Stimulated activated naive CD4-positive, alpha-beta T cell (primary cell): ENCODE measurements around the gene GBF1.
"Not testable (repeated sequence)": the region's sequence is repeated elsewhere in the genome, so short reads cannot be mapped to it uniquely, and the experiment has no call there.

Source experiments
- DNase-seq, 6 experiments: peaks; one replicate each; lab custom pipeline; 2025; lab: John Stamatoyannopoulos, UW

Gene GBF1, protein sequence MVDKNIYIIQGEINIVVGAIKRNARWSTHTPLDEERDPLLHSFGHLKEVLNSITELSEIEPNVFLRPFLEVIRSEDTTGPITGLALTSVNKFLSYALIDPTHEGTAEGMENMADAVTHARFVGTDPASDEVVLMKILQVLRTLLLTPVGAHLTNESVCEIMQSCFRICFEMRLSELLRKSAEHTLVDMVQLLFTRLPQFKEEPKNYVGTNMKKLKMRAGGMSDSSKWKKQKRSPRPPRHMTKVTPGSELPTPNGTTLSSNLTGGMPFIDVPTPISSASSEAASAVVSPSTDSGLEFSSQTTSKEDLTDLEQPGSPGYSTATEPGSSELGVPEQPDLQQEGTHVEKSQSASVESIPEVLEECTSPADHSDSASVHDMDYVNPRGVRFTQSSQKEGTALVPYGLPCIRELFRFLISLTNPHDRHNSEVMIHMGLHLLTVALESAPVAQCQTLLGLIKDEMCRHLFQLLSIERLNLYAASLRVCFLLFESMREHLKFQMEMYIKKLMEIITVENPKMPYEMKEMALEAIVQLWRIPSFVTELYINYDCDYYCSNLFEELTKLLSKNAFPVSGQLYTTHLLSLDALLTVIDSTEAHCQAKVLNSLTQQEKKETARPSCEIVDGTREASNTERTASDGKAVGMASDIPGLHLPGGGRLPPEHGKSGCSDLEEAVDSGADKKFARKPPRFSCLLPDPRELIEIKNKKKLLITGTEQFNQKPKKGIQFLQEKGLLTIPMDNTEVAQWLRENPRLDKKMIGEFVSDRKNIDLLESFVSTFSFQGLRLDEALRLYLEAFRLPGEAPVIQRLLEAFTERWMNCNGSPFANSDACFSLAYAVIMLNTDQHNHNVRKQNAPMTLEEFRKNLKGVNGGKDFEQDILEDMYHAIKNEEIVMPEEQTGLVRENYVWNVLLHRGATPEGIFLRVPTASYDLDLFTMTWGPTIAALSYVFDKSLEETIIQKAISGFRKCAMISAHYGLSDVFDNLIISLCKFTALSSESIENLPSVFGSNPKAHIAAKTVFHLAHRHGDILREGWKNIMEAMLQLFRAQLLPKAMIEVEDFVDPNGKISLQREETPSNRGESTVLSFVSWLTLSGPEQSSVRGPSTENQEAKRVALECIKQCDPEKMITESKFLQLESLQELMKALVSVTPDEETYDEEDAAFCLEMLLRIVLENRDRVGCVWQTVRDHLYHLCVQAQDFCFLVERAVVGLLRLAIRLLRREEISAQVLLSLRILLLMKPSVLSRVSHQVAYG (N-terminal part only)

DNA sequence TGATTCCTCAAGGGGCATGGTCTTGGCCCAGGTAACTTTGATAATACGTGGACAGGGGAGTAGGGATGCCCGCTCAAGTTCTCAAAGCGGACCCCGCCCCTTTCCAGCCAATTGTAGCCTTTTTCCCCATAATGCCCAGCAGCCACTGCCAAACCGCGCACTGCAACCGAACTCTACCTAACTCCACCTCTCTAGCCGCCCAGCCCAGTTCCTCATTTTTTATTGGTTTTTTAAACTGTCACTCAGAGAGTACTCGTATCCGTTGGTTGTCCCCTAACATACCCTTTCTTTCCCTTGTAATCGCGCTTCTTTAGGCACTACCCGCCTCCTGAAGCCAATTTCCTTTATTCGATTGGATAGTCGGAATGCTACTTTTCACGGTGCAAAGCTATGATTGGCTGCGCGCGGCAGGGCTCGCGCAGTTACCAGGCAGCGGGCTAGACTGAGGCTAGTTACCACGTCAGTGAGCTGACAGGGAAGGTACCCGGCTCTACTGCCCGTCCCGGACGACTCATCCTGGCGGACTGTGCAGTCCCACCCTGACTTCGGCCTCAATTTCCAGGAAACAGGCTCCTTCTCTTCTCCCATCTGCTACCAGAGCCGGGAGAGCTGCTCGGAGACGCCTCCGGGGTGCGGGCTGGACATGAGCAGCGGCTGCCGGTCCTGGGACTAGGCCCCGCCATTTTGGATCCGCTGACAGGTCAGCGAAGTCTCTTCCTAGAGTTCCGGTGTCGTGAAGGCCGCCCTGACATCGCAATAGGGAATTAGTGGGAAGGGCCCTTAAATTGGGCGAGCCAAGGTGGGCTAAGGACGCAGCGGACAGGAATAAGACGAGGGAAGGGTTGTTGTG lies at the start of gene GBF1:
Gene GBF1, plus strand, starts transcription at position 451 of the 850 bp plus-strand sequence. CDS start 13,407 bp downstream, outside the sequence.
- peak; percentile 79 to 97 (median 91) for DNase-seq

DNA sequence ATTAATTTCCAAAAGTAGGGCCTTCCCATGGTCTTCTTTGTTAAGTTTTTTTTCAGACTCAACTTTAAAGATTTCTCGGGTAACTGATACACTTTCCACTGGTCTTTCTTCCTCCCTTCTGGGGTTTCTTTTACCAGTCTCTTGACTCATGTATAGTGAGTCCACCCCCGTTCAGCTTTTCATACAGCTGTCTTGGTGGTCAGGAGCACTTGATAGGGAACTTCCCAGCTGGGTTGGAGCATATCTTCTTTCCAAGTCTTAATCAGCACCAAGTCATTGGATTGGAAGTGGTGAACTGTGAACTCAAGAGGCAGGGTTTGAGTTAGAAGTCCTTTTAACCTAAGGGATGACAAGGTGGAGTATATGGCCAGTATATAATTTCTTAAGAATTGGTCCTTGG lies 48.4 kb upstream of the GBF1 start:
- no peak for DNase-seq

DNA sequence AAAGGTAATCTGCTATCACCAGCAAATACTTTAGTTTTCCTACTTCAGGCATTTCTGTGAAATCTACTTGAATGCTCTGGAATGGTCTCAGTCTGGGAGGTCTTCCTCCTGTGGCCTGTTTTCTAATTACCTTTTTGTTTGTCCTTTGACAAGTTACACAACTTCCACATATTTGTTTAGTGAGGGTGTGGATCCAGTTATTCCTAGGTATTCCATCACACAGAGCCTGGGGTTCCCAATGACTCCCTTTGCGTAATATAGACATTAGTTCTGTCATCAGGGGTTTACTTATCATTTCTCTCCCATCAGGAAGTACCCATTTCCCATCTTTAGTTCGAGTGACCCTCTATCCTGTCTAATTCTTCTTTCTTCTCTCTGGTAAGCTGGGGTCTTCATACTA lies 47.3 kb upstream of the GBF1 start:
- no peak for DNase-seq

DNA sequence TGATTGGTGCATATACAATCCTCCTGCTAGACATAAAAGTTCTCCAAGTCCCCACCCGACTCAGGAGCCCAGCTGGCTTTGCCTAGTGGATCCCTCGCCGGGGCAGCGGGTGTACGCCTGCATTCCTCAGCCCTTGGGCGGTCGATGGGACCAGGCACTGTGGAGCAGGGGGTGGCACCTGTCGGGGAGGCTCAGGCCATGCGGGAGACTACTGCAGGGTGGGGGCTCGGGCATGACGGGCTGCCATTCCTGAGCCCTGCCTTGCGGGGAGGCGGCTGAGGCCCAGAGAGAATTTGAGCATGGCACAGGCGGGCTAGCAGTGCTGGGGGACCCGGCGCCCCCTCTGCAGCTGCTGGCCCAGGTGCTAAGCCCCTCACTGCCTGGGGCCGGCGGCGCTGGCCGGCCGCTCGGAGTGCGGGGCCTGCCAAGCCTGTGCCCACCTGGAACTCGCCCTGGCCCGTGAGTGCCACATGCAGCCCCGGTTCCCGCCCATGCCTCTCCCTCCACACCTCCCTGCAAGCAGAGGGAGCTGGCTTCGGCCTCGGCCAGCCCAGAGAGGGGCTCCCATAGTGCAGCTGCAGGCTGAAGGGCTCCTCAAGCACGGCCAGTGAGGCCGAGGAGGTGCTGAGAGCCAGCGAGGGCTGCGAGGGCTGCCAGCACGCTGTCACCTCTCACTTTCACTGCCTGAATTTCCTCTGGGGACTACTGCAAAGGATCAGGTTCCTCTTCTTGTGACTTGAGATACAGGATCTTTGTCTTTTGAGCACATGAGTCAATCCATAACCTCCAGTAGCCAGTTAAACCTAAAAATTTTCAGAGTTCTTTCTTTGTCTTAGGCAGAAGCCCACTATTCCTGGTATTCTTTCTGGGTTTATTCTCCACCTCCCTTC lies 44.3 kb upstream of the GBF1 start:
- no peak for DNase-seq

DNA sequence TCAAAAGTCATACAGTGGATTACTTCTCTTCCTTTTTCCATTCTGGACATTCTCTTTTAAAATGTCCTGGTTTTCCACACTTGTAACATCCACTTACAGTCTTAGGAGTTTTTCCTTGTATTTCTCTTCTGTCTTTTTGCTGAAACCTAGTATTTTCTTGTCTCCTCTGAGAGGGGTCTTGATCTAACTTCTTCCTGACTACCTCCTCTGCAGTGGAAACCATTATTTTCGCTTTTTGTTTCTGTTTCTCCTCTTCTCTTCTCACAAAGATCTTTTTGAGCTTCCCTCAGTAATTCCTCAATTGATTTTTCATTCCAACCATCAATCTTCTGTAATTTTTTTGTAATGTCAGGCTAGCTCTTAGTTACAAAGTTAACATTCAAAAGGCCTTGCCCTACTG lies 42.9 kb upstream of the GBF1 start:
- no peak for DNase-seq

DNA sequence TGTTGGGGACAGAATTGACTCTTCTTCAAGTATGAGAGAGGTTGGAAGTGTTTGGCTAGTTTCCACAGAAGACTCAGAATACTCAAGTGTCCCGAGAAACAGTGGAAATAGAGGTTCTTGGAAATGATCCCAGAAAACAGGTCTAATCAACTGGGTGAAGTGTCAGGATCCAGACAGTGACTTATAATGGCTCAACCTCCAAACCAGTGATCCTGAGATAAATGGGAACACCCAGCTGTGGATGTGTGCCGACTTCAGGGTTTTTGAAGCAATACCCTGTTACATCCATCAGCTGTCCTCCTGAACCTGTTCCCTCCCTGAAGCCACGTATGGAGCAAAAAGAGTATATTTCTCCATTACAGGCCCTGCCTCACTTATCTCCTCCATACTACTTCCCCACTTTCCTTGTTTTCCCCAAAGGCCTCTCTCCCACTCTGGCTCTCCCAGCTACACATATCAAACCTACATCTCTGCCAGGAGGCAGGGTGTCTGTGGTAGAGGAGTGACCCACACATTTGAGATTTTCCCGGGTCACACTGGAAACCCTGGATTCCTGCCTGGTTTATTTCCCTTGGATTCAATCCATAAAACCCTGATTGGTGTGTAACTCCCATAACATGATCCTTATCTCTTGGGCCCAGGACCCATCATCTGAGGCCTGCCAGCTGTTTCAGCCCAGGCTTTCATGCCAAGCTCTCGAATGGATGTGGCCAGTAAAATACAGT lies 36.9 kb upstream of the GBF1 start:
- DNase-seq: no peak

DNA sequence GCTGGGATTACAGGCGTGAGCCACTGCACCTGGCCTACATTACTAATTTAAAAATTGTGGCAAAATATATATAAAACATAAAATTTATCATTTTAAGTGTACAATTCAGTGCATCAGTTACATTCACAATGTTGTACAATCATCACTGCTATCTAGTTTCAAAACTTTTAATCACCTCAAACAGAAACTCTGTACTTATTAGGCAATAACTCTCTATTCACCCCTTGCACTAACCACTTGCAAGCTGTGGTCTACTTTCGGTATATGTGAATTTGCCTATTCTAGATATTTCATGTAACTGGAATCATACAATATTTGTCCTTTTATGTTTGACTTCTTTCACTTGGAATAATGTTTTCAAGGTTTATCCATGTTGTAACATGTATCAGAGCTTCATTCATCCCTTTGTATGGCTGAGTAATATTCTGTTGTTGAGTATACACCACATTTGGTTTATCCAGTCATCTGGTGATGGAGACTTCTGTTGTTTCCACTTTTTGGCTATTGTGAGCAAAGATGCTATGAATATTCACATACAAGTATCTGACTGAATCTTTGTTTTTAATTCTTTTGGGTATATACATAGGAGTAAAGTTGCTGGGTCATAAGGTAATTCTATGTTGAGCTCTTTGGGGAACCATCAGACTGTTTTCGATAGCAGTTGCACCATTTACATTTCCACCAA lies 33.6 kb upstream of the GBF1 start:
- no peak for DNase-seq

DNA sequence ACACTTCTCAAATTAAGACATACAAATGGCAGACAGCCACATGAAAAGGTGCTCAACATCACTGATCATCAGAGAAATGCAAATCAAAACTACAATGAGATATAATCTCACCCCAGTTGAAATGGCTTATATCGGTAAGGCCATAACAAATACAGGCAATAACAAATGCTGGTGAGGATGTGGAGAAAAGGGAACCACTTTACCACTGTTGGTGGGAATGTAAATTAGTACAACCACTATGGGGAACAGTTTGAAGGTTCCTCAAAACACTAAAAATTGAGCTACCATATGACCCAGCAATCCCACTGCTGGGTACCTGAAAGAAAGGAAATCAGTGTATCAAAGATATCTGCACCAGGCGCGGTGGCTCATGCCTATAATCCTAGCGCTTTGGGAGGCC lies 31.7 kb upstream of the GBF1 start:
- DNase-seq: not testable (repeated sequence)

DNA sequence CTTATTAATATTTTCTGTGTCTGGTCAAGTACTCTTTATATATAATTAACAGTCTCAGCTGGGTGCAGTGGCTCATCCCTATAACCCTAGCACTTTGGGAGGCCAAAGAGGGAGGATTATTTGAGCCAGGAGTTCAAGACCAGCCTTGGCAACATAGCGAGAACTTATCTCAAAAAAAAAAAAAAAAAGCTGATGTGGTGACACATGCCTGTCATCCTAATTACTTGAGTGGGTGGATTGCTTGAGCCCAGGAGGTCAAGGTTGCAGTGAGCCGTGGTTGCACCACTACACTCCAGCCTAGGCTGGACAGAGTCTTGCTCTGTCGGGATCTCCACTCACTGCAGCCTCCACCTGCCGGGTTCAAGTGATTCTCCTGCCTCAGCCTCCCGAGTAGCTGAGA lies 26.0 kb upstream of the GBF1 start:
- no peak for DNase-seq

DNA sequence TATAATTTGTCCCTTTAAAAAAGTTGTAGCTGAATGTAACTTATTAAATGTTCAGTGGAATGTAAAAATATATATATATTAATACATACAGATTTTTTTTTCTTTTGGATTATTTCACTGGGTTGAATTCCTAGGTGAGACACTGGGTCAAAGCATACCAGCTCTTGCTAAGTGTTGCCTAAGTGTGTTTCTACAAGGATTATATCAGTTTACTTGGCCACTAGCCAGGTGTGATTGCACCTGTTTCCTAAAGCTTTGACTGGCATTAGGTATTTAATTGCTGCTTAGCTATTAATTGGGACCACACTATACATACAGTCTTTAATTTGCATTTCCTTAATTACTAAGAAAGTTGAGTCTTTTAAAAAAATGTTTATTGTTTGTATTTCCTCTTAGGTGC lies 24.7 kb upstream of the GBF1 start:
- DNase-seq: no peak

DNA sequence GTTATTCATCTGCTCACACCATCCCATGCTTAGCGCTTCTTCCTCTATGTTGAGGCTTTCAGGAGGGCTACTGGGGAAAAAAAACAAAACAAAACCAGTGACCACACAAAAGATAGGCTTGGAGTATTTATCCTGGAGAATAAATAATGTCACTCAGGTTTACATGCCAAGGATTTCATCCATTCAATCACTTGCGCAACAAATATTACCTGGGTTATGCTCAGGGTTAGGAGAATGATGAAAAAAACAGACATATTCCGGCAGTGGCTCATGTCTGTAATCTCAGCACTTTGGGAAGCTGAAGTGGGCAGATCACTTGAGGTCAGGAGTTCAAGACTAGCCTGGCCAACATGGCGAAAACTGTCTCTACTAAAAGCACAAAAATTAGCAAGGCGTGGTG lies 22.5 kb upstream of the GBF1 start:
- no peak for DNase-seq

DNA sequence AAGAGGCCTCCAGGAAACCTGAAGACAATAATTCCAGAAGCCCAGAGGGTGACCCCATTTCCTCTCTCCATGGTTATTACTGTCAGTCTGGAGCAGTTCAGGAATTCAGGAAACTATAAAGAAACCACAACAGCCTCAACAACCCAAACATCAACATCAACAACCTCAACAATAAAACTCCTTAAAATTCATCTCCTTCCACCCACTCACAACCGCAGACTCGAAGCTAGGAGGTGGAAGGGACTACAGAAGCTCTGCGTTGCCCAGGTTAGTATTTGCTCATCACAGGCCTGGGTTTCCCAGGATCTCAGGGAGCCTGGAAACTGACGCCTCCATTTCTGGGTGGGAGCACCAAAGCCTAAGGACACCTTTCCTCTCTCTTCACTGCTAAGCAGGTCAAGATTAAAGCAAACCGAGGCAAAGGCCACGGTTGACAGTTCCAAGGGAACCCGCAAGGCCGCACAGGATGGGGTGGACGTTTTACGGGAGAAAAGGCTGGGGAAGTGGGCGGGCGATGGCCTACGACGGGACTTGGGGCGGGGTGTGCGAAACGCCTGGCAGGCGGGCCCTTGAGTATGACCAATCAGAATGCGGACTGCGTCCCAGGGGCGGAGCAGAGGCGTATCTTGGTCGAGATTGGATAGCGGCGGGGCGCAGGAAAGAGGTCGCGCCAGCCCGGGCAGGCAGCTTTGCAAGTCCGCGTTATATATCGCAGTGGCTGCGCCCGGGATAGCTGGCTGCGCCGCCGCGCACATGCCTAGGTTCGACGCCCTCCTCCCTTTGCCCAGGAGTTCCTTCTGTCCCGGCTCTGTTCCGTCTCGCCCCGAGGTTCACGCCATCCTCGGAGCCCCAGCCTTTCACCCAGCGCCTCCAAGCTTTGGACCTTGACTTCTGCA lies 19.4 kb upstream of the GBF1 start, which contains the start of gene ELOVL3:
Gene ELOVL3, plus strand, starts transcription at position 654 of the 896 bp plus-strand sequence. CDS start 250 bp downstream, outside the sequence.
- DNase-seq: peak; percentile 69 to 84 (median 74)

DNA sequence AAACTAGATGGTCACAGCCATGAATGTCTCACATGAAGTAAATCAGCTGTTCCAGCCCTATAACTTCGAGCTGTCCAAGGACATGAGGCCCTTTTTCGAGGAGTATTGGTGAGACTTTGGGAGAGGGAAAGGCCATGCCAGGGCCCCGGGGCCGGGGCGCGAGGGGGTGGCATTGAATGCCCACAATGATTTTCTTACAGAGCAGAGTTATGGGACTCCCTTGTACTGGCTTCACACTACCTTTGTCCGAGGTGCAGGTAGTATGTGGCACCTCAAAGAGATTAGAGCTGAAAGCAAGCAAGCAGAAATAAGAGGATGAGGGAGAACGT lies 18.8 kb upstream of the GBF1 start:
- no peak for DNase-seq

DNA sequence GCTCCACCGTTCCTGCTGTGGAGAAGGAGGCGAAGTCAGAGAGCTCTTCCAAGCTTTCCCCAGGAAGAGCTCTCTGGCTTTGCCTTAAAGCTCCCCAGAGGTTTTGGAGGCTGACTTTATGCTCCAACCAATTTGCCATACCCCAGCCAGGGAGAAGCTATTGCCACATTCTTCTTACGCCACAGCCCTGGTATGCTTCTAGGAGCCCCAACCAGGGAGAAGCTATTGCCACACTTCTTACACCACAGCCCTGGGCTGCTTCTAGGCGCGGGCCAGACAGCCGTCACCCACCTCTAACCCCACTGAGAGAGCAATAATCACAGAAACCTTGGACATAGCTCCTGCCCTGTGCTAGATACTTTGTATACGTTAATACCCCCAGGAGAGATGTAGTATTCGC lies 18.3 kb upstream of the GBF1 start:
- no peak for DNase-seq

DNA sequence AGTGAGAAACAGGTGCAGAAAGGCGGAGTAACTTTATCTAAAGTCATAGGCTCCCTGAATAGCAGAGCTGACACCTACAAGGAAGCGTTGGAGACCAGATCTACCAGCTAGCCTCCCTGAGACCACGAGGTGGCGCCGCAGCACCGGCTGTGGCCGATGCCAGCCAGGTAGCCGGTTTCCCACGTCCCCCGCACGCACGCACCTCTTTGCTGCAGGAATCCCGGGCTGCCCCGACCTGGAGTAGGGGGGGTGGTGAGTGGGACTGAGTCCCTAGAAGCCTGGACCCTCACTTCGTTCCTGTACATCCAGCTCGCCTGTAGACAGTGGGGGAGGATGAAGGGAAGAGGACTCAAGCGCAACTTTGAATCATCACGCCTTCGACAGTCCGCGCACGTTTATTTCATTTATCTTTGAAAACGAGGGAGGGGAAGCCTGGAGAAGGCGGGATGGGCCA lies 15.5 kb upstream of the GBF1 start:
- peak; percentile 68 to 89 (median 80) for DNase-seq

DNA sequence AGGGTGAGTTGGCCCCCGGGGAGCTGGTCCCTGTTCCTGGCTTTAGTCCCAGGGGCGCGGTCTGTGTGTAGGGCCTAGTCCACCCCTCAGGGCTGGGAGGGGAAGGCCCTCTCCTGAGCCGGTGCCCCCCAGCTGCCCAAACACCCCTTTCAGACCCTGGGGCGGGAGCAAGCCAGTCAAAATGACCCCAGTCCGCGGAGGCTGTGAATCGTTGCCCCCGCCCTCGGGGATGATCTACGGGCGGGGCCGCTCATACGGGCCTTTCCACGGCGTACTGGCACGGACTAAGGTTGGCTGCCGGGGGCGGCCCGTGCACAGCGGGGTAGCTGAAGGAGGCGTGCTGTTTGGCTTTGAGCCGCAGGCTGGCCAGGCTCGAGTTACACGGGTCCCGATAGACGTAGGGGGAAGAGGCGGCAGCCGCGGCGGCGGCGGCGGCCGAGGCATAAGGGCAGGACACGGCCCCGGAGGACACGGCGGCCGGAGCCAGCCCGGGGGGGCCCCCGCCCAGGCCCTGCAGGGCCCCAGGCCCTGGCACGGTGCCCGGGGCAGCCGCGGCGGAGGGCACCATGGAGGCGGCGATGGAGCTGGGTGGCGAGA lies 15.0 kb upstream of the GBF1 start:
- DNase-seq: peak in 4 of 6 experiments; percentile 2 to 43 (median 26)

DNA sequence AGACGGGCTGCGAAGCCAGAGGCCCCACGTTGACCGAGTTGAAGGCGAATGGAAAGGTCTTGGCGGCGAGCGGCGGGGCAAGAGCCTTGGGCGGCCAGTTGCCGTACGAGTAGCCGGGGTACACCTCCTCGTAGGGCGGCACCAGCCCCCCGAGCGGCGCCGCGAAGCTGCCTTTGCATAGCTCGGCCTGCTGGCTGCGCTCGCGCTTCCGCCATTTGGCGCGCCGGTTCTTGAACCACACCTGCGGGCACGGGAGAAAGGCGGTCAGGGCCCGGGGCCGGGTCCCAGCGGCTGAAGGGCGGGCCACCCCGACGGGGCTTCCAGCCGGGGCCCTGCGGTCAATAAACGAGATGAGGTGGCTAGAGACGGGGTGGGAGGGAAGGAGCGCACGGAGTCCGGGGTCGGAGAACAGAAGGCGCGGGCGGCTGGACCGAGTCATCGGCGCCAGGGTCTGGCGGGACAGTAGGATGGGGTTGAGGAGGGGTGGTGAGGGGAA lies 14.4 kb upstream of the GBF1 start:
- DNase-seq: peak in 5 of 6 experiments; percentile 5 to 55 (median 28)
